Panc1 (cell line): ENCODE measurements around the gene ATAD2B. TPM values are rescaled to one million over a fixed set of nuclear protein-coding genes. Genes with fewer than 3 reads are reported as not detected.

Experiments
- ATAC-seq: fragments of 200-7000 bp; cut with Tn5 transposase; 2 replicates; pipeline ENCODE4 v1.9.1; 2020; ENCODE audit warnings: mild to moderate bottlenecking, moderate library complexity
- BruUV-seq: library from RNA; stranded (reverse); fragments of 400-500 nt; replicated peaks from 2 replicates; lab custom pipeline; 2021; lab: Mats Ljungman, UMichigan
- CTCF ChIA-PET: fragments of 300-600 bp; sonication (Branson Sonifier 250); formaldehyde crosslinking; loops from one replicate; lab custom pipeline; 2022; ENCODE audit warnings: antibody characterized with exemption; lab: Charles Lee
- POLR2A ChIA-PET: fragments of 300-600 bp; sonication (Branson Sonifier 250); formaldehyde crosslinking; loops from one replicate; lab custom pipeline; 2022; ENCODE audit warnings: antibody characterized with exemption; lab: Charles Lee
- DNase-seq: peaks from one replicate; pipeline ENCODE4 v3.0.0-alpha.2; 2010; ENCODE audit warnings: low read depth, low spot score
- H3K27ac ChIP-seq: 2 replicates; pipeline ENCODE4 v1.5.1; 2011; ENCODE audit warnings: mild to moderate bottlenecking, low read length, inconsistent platforms
- H3K27me3 ChIP-seq: fragments of 200-500 bp; sonication (Bioruptor generic); 2 replicates; pipeline ENCODE4 v1.6.0; 2014; ENCODE audit warnings: low read length, inconsistent platforms; ENCODE audit not compliant: control insufficient read depth, insufficient read depth
- H3K36me3 ChIP-seq: fragments of 200-500 bp; sonication (Bioruptor generic); 2 replicates; pipeline ENCODE4 v1.5.1; 2014; ENCODE audit warnings: inconsistent platforms, mild to moderate bottlenecking, low read length, moderate library complexity; ENCODE audit not compliant: control insufficient read depth, insufficient read depth
- H3K4me1 ChIP-seq: 2 replicates; pipeline ENCODE4 v1.5.1; 2011; ENCODE audit warnings: inconsistent platforms, mild to moderate bottlenecking, low read length, moderate library complexity; ENCODE audit not compliant: control insufficient read depth, insufficient read depth
- H3K4me3 ChIP-seq, 2 experiments: 2 replicates each; pipeline ENCODE4 v1.5.1; 2011 to 2012; ENCODE audit warnings: low read depth in 2 of 2, low read length in 2 of 2, mild to moderate bottlenecking in 2 of 2, inconsistent platforms in 1 of 2, moderate library complexity in 1 of 2
- H3K9me3 ChIP-seq: fragments of 200-500 bp; sonication (Bioruptor generic); 2 replicates; pipeline ENCODE4 v1.5.1; 2014; ENCODE audit warnings: low read depth, mild to moderate bottlenecking, inconsistent platforms, low read length, moderate library complexity; ENCODE audit not compliant: control insufficient read depth, insufficient read depth
- POLR2AphosphoS5 ChIP-seq: IDR thresholded peaks from 2 replicates; pipeline ENCODE4 v1.6.1; 2012; ENCODE audit warnings: mild to moderate bottlenecking, low read depth, low read length, moderate library complexity
- SIN3A ChIP-seq: IDR thresholded peaks from 2 replicates; pipeline ENCODE4 v1.6.1; 2012; ENCODE audit warnings: low read depth, mild to moderate bottlenecking, low read length, moderate library complexity, borderline replicate concordance; ENCODE audit not compliant: insufficient read depth
- TCF7L2 ChIP-seq: IDR thresholded peaks from 2 replicates; pipeline ENCODE4 v1.6.1; 2011; ENCODE audit warnings: mild to moderate bottlenecking, low read depth, low read length, inconsistent platforms
- in situ Hi-C: cut with HindIII; loops from 2 replicates; pipeline ENCODE4 v1.10.0; 2016; ENCODE audit warnings: low sequenced_read_pairs, low pct_unique_long_range_greater_than_20kb
- intact Hi-C: fragments of 100-400 bp; cut with micrococcal nuclease; formaldehyde crosslinking; loops from one replicate; pipeline ENCODE4 v1.10.0; 2022; ENCODE audit not compliant: unreplicated experiment
- total RNA-seq: library from RNA; stranded (reverse); gene quantifications from one replicate; pipeline ENCODE4 v1.2.1, GENCODE V29; 2021; ENCODE audit not compliant: unreplicated experiment
- TF ChIP-seq, protein P1 (sequence below): fragments of 450-650 bp; IDR thresholded peaks from 2 replicates; pipeline ENCODE4 v1.5.1; 2017; ENCODE audit warnings: mild to moderate bottlenecking
- TF ChIP-seq, protein P2 (sequence below), 2 experiments: IDR thresholded peaks; 2 replicates each; pipeline ENCODE4 v1.6.1; 2011 to 2012; ENCODE audit warnings: low read depth in 2 of 2, control low read depth in 1 of 2, low read length in 1 of 2, mild to moderate bottlenecking in 1 of 2, moderate library complexity in 1 of 2; ENCODE audit not compliant: insufficient read depth in 1 of 2

Gene ATAD2B
- total RNA-seq, 1 experiment from 2014 or later, result 17.9 TPM

DNA sequence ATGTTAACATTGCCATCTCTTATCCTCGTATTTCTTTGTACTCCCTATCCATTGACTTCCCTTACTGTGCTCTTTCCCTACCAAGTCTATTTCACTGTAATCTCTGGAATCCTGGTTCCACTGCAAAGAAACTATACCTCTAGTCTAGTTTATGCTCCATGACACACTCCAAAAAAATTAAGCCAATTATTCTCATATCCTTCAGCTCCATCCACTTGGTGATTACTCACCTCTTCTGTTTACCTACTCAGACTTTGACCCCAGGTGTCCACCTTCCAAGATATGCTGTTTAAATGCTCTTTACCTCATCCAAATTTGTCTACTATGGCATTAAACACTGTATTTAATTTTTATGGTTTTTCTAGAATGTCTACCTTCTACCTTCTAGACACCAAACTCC lies 137.9 kb downstream of the ATAD2B start:
- no peaks in the 10 kb centered on the region for H3K9me3 ChIP-seq
- no peaks in the 10 kb centered on the region for H3K4me1 ChIP-seq
- DNase-seq (no peak), ATAC-seq (no peak)
- intact Hi-C loops, result no loop called here
- CTCF ChIA-PET, result no interaction called here
- POLR2A ChIA-PET, result interaction anchor here (0.6 kb wide), 1 partner anchor 188 kb away, joined by 5 read pairs; no protein-coding TSS in a partner anchor
- no peaks in the 10 kb centered on the region for H3K27me3 ChIP-seq
- BruUV-seq, result no TSS peak
- peaks cover 5% of the 10 kb centered on the region; the same call in 1 of the 2 replicates for H3K36me3 ChIP-seq
- in situ Hi-C loops, result no loop called here
- H3K27ac ChIP-seq, result no peak overlapping the region
- TF ChIP-seq SIN3A (no peak), TCF7L2 (no peak), POLR2AphosphoS5 (no peak)
- TF ChIP-seq, protein P1, sequence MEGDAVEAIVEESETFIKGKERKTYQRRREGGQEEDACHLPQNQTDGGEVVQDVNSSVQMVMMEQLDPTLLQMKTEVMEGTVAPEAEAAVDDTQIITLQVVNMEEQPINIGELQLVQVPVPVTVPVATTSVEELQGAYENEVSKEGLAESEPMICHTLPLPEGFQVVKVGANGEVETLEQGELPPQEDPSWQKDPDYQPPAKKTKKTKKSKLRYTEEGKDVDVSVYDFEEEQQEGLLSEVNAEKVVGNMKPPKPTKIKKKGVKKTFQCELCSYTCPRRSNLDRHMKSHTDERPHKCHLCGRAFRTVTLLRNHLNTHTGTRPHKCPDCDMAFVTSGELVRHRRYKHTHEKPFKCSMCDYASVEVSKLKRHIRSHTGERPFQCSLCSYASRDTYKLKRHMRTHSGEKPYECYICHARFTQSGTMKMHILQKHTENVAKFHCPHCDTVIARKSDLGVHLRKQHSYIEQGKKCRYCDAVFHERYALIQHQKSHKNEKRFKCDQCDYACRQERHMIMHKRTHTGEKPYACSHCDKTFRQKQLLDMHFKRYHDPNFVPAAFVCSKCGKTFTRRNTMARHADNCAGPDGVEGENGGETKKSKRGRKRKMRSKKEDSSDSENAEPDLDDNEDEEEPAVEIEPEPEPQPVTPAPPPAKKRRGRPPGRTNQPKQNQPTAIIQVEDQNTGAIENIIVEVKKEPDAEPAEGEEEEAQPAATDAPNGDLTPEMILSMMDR, result no peak
- TF ChIP-seq, protein P2, sequence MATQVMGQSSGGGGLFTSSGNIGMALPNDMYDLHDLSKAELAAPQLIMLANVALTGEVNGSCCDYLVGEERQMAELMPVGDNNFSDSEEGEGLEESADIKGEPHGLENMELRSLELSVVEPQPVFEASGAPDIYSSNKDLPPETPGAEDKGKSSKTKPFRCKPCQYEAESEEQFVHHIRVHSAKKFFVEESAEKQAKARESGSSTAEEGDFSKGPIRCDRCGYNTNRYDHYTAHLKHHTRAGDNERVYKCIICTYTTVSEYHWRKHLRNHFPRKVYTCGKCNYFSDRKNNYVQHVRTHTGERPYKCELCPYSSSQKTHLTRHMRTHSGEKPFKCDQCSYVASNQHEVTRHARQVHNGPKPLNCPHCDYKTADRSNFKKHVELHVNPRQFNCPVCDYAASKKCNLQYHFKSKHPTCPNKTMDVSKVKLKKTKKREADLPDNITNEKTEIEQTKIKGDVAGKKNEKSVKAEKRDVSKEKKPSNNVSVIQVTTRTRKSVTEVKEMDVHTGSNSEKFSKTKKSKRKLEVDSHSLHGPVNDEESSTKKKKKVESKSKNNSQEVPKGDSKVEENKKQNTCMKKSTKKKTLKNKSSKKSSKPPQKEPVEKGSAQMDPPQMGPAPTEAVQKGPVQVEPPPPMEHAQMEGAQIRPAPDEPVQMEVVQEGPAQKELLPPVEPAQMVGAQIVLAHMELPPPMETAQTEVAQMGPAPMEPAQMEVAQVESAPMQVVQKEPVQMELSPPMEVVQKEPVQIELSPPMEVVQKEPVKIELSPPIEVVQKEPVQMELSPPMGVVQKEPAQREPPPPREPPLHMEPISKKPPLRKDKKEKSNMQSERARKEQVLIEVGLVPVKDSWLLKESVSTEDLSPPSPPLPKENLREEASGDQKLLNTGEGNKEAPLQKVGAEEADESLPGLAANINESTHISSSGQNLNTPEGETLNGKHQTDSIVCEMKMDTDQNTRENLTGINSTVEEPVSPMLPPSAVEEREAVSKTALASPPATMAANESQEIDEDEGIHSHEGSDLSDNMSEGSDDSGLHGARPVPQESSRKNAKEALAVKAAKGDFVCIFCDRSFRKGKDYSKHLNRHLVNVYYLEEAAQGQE (IDR thresholded peaks at IDR 0.05; ENCODE audit: insufficient read depth in 1 of 2, low read depth in 2 of 2, low read length in 1 of 2), result no peak
- no peak overlapping the region for H3K4me3 ChIP-seq

DNA sequence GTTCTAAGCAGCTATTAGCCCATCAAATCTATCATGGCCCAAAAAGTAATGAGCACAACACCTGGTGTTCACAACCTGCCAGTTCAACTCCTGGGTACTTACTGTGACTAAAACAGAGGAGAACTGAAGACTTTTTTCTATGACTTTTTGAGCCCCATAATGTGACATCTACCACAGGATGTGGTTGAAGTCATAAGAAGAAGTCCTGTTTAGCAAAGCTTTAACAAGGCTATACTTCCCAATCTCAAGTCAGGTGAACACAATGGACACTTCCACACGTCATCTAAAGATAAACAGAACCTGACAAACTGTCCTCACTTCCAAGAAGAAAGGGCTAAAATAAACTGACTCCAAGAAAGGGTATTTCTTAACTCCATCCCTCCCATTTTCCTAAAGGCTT lies 138.8 kb downstream of the ATAD2B start:
- TF ChIP-seq, protein P1, result no peak
- TF ChIP-seq SIN3A (no peak), POLR2AphosphoS5 (no peak), TCF7L2 (no peak)
- no TSS peak for BruUV-seq
- no peak for DNase-seq
- CTCF ChIA-PET, result no interaction called here
- no peaks in the 10 kb centered on the region for H3K27me3 ChIP-seq
- no peaks in the 10 kb centered on the region for H3K4me1 ChIP-seq
- in situ Hi-C loops (no loop called here), intact Hi-C loops (no loop called here)
- H3K4me3 ChIP-seq, result no peak overlapping the region
- POLR2A ChIA-PET, result no interaction called here
- ATAC-seq, result no peak
- peaks cover 5% of the 10 kb centered on the region; the same call in 1 of the 2 replicates for H3K36me3 ChIP-seq
- H3K9me3 ChIP-seq, result no peaks in the 10 kb centered on the region
- no peak overlapping the region for H3K27ac ChIP-seq
